Measurements from ENCODE around the gene TMEM117.

The TMEM117 gene

GRCh38 chr12:43884683-43885410, 49.0 kb downstream of the TMEM117 start:
- DNase-seq (ENCODE audit: low read depth, low spot score), result no peak

- DNase-seq (ENCODE audit: low read depth, low spot score), result no peak
Observed at GRCh38 chr12:43887397-43887796, 51.5 kb downstream of the TMEM117 start.

- no peak for DNase-seq (ENCODE audit: low read depth, low spot score)
Observed at GRCh38 chr12:43891856-43892574, 56.1 kb downstream of the TMEM117 start.

DNA sequence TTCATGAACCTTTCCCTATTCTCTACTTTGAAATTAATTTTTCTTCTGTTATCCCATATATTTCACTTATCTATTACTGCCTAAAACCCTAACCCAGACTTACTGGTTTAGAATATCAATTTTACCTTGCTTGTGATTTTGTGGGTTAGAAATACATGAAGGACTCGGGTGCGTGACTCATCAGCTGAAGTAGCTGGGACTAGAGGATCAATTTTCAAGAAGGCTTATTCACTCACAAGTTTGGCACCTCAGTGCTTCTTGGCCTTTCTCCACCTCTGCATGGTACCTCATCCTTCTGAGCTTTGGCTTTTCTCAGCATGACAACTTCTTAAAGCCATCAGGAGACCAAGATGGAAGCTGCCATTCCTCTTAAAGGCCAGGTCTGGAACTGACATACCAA, 57.8 kb downstream of the TMEM117 start:
- DNase-seq (ENCODE audit: low read depth, low spot score), result no peak

DNA sequence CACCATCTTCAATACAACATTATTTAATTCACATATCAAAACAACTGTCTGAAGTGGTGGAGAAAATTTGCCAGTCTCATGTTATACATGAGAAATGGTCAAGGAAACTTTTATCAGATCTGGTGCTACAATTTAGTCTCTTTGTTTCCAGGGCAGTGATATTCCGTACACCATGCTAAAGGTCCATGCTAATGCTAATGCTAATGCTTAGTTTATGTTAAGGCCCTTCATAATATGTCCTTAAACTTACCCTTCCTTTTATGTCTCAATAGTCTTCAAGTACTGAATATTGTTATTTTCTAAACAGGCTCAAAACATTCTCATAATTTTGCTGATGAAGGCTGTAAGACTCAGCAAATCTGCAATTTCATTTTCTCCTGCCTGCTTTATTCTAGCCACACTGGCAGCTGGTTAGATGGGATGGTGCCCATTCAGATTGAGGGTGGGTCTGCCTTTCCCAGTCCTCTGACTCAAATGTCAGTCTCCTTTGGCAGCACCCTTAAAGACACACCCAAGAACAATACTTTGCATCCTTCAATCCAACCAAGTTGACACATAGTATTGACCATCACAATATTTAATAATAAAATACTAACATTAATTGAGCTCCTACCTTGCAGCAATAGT, 59.8 kb downstream of the TMEM117 start:
- DNase-seq (ENCODE audit: low read depth, low spot score), result no peak

GRCh38 chr12:43896496-43896895, 60.6 kb downstream of the TMEM117 start:
- no peak for DNase-seq (ENCODE audit: low read depth, low spot score)

- DNase-seq (ENCODE audit: low read depth, low spot score), result no peak
Observed at GRCh38 chr12:43898474-43898873, 62.6 kb downstream of the TMEM117 start.

DNA sequence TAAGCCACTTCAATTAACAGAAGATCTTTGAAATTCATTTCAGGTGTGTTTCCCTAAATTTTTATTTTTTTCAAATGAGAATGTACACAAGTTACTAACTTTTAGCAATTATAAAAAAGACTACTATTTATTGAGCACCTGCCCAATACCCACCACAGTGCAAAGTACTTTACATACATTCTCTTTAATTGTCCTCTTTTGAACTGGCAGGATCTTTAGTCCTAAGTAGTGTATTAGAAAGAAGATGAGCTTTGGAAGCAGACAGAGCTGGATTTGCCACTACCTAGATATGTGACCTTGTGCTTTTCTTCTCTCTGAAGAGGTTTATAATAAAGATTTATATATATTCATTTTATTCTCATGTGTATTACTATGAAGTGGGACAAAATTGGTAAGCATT, 63.7 kb downstream of the TMEM117 start:
- DNase-seq (ENCODE audit: low read depth, low spot score), result no peak

GRCh38 chr12:43903686-43904085, 67.8 kb downstream of the TMEM117 start:
- DNase-seq (ENCODE audit: low read depth, low spot score), result no peak

DNA sequence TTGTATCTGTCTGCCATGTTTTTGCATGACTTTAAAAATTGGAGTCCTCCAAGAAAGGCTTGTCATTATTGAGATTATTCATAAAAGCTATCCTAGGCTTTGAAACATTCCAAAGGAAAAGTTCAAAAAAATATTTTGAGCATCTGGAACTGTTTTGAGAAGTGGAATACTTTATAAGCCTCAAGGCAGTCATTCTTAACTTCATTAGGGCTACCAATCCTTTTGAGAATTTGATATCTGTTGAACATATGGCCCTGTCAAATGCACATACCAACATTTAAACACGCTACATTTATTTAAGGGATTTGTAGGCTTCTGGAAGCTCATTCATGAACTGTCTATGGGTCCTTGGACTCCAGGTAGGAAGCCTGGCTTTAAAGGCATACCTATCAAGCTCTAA, 77.0 kb downstream of the TMEM117 start:
- no peak for DNase-seq (ENCODE audit: low read depth, low spot score)

DNA sequence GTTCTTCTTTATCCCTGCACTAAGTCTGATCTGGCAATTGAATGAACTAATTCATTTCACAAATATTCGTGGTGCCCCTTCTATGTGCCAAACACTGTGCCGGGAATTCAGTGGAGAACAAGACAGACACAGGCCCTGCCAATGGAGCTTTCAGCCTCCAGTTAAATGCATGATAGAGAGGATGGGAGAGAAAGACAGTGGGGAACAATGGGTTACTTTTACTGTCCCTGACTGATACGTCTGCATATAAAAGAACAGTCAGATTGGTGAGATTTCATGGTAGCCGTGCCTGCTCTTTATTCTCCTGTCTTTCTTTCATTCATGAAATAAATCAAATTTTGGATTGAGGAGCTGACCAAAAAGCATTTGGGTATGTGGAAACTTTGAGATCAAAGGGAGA, 78.5 kb downstream of the TMEM117 start:
- no peak for DNase-seq (ENCODE audit: low read depth, low spot score)

DNA sequence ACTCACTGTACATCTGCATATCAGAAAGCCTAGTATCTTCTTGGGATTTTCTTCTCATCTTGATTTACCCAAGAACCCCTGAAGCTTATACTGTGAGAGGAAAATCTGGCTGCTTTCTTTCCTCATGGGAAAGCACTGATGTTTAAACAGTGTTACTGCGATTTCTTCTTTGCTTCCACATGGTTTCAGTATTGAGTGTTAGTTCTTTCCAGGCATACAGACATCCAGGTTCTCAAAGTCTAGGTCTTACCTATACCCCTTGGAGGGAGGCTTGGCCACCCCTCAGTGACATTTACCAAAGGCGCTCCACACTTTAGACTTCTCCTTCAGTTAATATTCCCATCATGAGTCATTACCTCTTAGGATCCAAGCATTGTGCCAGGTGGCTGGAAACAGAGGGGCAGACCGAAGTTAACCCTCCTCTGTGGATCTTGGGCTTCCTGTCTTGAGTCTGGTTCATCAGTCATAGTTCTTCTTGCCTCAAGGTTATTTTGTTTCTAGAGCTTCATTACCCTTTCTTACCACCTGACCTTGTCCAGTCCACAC, 79.1 kb downstream of the TMEM117 start:
- DNase-seq (ENCODE audit: low read depth, low spot score), result no peak

DNA sequence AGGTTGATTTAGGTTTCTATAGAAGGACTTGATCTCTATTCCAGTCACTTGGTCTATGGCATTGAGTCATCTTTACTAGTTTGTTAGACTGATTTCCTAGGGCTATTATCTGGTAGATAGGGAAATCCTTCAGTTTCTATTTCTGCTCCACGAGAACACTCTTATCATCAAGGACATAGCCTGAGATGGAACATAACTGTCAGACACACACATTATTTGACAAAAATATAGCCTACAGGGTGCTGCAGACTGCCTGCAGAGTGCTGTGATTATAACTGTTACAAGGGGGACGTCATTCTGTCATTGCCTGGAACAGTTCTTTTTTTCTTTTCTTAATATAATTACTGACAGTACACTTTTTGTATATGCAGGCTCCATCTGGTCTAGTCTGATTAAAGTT, 82.0 kb downstream of the TMEM117 start:
- DNase-seq (ENCODE audit: low read depth, low spot score), result no peak

GRCh38 chr12:43921666-43922337, 85.9 kb downstream of the TMEM117 start:
- DNase-seq (ENCODE audit: low read depth, low spot score), result no peak

GRCh38 chr12:43930032-43930431, 94.2 kb downstream of the TMEM117 start:
- no peak for DNase-seq (ENCODE audit: low read depth, low spot score)

- DNase-seq (ENCODE audit: low read depth, low spot score), result no peak
Observed at GRCh38 chr12:43931187-43931586, 95.3 kb downstream of the TMEM117 start.

GRCh38 chr12:43935581-43935980, 99.7 kb downstream of the TMEM117 start:
- DNase-seq (ENCODE audit: low read depth, low spot score), result no peak

GRCh38 chr12:43937947-43938346, 102.1 kb downstream of the TMEM117 start:
- no peak for DNase-seq (ENCODE audit: low read depth, low spot score)

DNA sequence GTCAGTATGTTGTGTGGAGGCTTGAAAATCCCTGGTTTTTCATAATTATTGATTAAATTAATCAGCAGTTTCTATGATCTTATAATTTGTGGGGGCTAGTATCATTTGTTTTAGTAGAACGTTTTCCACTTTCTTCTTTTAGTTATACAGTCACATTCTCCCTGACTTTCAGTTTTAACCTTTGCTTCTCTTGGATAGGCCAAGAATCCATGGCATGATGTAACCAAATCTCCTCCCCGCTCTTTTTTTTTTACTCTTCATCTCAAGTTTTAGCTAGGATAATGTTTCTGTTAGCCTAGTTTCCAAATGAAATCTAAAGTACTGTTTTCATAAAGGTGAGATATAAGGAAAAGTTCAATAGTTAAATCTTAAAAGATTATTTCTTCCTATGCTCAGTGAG, 106.5 kb downstream of the TMEM117 start:
- DNase-seq (ENCODE audit: low read depth, low spot score), result no peak

DNA sequence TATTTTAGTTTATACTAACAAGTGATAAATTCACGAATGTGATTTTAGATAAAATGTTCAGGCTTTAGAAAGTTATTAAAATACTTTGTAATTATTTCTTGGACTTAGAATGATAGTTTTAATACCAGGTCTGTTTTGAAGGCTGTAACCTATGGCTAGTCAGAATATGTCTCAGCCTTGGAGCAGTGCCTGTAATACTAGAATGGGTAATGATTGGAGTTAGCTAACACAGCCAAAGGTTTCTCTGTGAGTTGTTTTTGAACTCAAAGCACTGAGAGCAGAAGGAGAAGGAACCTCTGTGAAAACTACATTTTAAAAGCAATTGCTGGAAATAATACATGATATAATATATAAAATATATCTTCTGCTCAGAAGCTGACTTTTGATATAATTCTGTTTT, 110.1 kb downstream of the TMEM117 start:
- no peak for DNase-seq (ENCODE audit: low read depth, low spot score)

- no peak for DNase-seq (ENCODE audit: low read depth, low spot score)
Observed at GRCh38 chr12:43951286-43951685, 115.4 kb downstream of the TMEM117 start.

- DNase-seq (ENCODE audit: low read depth, low spot score), result no peak
Observed at GRCh38 chr12:43957732-43958372, 122.0 kb downstream of the TMEM117 start.
